ENCODE results near the gene SALL3. TPM values are rescaled to one million over a fixed set of nuclear protein-coding genes. Genes with fewer than 3 reads are reported as not detected.

Gene SALL3
- total RNA-seq: not detected in 2 replicates

GRCh38 chr18:78979730-78980278, at the start of gene SALL3:
Gene SALL3 (plus strand): TSS chr18:78979818. CDS start chr18:78980275, 457 bp downstream.

Other genes with a start within 250 kb of the SALL3 start
- 17.8 and 36.6 TPM in 2 replicates for gene ATP9B, start 89.6 kb downstream of the SALL3 start, total RNA-seq